ENCODE data around the gene TMEM98. TPM values are rescaled to one million over a fixed set of nuclear protein-coding genes. Genes with fewer than 3 reads are reported as not detected.
"Not testable (repeated sequence)": the region's sequence is repeated elsewhere in the genome, so short reads cannot be mapped to it uniquely, and the experiment has no call there.

Gene TMEM98
- total RNA-seq, 2 experiments from 2014 or later, result 0.35 to 1.2 TPM

DNA sequence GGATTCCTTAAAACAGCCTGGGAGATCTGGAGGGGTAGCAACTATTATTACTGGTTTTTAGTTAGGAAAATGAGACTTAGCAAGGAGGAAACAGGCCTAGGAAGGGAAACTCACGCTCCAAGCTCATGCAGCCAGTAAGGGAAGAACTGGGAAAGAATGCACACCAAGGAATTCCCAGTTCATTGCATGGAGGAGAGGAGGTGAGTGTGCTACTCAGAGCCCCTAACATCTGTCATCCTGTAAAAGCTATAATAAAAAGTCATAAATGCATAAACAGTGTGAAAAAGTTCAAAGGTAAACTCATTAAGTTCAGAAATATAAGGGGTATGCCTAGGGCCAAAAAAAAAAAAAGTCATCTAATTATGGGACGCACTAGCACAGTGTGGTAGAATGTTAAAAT, 25.9 kb downstream of the TMEM98 start:
- H3K4me1 Mint-ChIP-seq, result no peaks in the 10 kb centered on the region
- no peaks in the 10 kb centered on the region for H3K9me3 Mint-ChIP-seq (ENCODE audit: low read depth)
- H3K36me3 Mint-ChIP-seq, result no peaks in the 10 kb centered on the region
- DNase-seq (no peak), ATAC-seq (no peak)
- no peak overlapping the region for H3K27ac Mint-ChIP-seq
- CTCF ChIA-PET, result interaction anchor here (0.8 to 1.0 kb wide), 2 partner anchors 18 to 182 kb away, joined by 3 read pairs; no protein-coding TSS in a partner anchor
- no peak overlapping the region for H3K4me3 Mint-ChIP-seq
- peaks cover 51% of the 10 kb centered on the region for H3K27me3 Mint-ChIP-seq

GRCh38 chr17:32954477-32954876, 26.5 kb downstream of the TMEM98 start:
- H3K36me3 Mint-ChIP-seq, result no peaks in the 10 kb centered on the region
- peaks cover 47% of the 10 kb centered on the region for H3K27me3 Mint-ChIP-seq
- CTCF ChIA-PET, result interaction anchor here (0.8 to 1.0 kb wide), 2 partner anchors 18 to 183 kb away, joined by 3 read pairs; no protein-coding TSS in a partner anchor
- no peak overlapping the region for H3K4me3 Mint-ChIP-seq
- no peak overlapping the region for H3K27ac Mint-ChIP-seq
- DNase-seq, result no peak
- H3K4me1 Mint-ChIP-seq, result no peaks in the 10 kb centered on the region
- H3K9me3 Mint-ChIP-seq (ENCODE audit: low read depth), result no peaks in the 10 kb centered on the region
- ATAC-seq, result no peak

DNA sequence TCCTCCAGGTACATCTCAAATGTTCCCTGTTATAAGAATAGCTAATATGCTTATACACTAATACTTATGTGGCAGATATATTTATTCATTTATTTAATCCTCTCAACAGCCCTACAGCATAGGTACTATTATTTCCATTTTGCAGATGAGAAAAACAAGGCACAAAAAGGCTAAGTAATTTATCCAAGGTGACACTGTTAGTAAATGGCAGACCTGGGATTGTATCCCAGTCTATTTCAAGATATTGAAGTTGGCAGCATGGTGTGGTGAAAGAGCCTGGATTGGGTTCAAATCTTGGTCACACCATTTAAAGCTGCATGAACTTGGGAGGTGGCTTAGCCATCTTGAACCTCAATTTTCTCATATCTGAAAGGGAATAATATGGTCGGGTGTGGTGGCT, 27.2 kb downstream of the TMEM98 start:
- DNase-seq (no peak), ATAC-seq (no peak)
- Mint-ChIP-seq H3K9me3 (ENCODE audit: low read depth) (no peaks in the 10 kb centered on the region), H3K4me1 (no peaks in the 10 kb centered on the region), H3K36me3 (no peaks in the 10 kb centered on the region), H3K27ac (no peak overlapping the region), H3K4me3 (no peak overlapping the region), H3K27me3 (peaks cover 42% of the 10 kb centered on the region)
- CTCF ChIA-PET, result interaction anchor here (1.0 kb wide), 1 partner anchor 19 kb away, joined by 3 read pairs; no protein-coding TSS in a partner anchor

DNA sequence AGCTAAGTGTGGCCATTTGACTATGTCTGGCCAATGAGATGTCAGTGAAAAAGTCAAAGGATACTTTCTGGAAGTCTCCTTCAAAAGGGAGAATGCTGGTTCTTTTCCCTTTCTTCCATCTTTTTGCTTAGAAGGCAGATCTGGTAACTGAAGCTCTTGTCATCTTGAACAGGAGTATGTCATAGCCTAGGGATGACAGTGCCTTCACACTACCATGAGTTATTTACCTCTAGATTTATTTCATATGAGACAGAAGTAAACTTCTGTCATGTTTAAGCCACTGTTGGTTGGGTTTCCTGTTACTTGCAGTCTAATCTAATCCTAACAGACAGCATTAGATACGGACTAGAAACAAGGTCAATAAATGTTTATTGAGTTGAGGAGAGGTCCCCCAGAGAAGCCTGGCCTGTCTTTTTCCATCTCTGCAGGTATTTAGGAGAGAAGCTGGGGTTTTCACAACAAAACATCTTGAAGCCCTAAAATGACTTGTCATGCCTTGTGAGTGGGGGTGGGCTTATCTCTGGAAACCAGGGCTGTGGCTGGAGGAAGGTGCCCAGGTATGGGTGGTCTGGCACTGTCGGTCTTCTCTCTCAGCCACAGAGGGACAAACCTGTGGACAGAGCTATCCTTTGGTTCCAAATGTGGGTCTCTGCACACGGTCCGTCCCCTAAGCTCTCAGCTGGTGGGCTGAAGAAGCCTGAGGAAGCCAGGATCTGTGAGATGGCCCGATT, 28.5 kb downstream of the TMEM98 start:
- DNase-seq, result no peak
- H3K36me3 Mint-ChIP-seq, result no peaks in the 10 kb centered on the region
- H3K9me3 Mint-ChIP-seq (ENCODE audit: low read depth), result no peaks in the 10 kb centered on the region
- no peak overlapping the region for H3K4me3 Mint-ChIP-seq
- CTCF ChIA-PET, result interaction anchor here (1.5 kb wide), 1 partner anchor 20 kb away, joined by 4 read pairs; no protein-coding TSS in a partner anchor
- H3K27ac Mint-ChIP-seq, result no peak overlapping the region
- no peaks in the 10 kb centered on the region for H3K4me1 Mint-ChIP-seq
- peaks cover 44% of the 10 kb centered on the region for H3K27me3 Mint-ChIP-seq
- ATAC-seq, result no peak

DNA sequence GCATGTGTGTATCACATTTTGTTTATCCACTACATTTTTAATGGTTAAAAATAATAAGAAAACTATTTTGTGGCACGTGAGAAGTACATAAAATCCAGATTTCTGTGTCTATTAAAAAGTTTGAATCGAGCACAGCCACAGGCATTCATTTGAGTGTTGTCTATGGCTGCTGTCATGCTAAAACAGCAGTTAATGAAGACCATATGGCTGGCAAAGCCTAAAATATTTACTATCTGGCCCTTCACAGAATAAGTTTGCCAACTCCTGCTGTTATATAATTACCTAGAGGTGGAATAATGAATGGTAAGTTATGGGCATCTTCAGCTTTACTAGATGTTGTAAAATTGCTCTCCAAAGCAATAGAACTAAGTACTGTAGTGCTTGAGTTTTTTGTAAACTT, 30.5 kb downstream of the TMEM98 start:
- Mint-ChIP-seq H3K9me3 (ENCODE audit: low read depth) (no peaks in the 10 kb centered on the region), H3K4me1 (no peaks in the 10 kb centered on the region), H3K36me3 (no peaks in the 10 kb centered on the region), H3K4me3 (no peak overlapping the region), H3K27me3 (peaks cover 42% of the 10 kb centered on the region), H3K27ac (no peak overlapping the region)
- CTCF ChIA-PET, result interaction anchor here (3.0 kb wide), 1 partner anchor 40 kb away, joined by 9 read pairs; no protein-coding TSS in a partner anchor
- ATAC-seq, result no peak
- DNase-seq, result no peak

- DNase-seq (no peak), ATAC-seq (no peak)
- H3K9me3 Mint-ChIP-seq (ENCODE audit: low read depth), result no peaks in the 10 kb centered on the region
- H3K27ac Mint-ChIP-seq, result no peak overlapping the region
- CTCF ChIA-PET, result interaction anchor here (1.6 to 3.0 kb wide), 2 partner anchors 19 to 38 kb away, joined by 4 to 9 read pairs; no protein-coding TSS in a partner anchor
- no peak overlapping the region for H3K4me3 Mint-ChIP-seq
- H3K27me3 Mint-ChIP-seq, result peaks cover 39% of the 10 kb centered on the region
- H3K36me3 Mint-ChIP-seq, result peaks cover 2% of the 10 kb centered on the region
- H3K4me1 Mint-ChIP-seq, result peaks cover 9% of the 10 kb centered on the region
Measured at GRCh38 chr17:32960815-32961214, 32.9 kb downstream of the TMEM98 start.

DNA sequence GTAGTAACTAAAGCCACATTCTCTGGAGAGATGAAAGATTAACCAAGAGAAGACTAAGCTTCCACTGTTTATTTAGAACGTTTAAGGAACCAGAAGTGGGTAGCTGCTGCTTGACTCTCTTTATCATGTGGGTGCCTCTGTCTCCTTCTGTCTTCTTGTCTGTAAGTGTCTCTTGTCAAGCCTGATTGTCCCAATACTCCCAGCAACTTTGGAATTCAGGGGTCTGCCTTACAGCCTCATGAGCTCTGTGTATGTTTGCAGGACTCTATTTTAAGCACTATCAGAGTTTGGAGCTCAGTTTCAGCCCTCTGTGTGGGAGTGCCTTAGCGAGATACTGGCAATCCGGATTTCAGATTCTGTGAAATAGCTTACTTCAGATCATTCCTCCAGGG, 34.4 kb downstream of the TMEM98 start:
- Mint-ChIP-seq H3K9me3 (ENCODE audit: low read depth) (no peaks in the 10 kb centered on the region), H3K36me3 (peaks cover 2% of the 10 kb centered on the region), H3K27me3 (peaks cover 38% of the 10 kb centered on the region), H3K27ac (no peak overlapping the region), H3K4me1 (peaks cover 9% of the 10 kb centered on the region), H3K4me3 (no peak overlapping the region)
- CTCF ChIA-PET, result interaction anchor here (1.4 to 2.1 kb wide), 3 partner anchors 21 to 36 kb away, joined by 4 to 7 read pairs (median 5); no protein-coding TSS in a partner anchor
- ATAC-seq, result no peak
- no peak for DNase-seq

- ATAC-seq (no peak), DNase-seq (no peak)
- Mint-ChIP-seq H3K9me3 (ENCODE audit: low read depth) (no peaks in the 10 kb centered on the region), H3K4me1 (peaks cover 10% of the 10 kb centered on the region), H3K4me3 (no peak overlapping the region), H3K36me3 (peaks cover 4% of the 10 kb centered on the region), H3K27me3 (peaks cover 53% of the 10 kb centered on the region), H3K27ac (no peak overlapping the region)
- CTCF ChIA-PET, result no interaction called here
Measured at GRCh38 chr17:32964541-32964940, 36.6 kb downstream of the TMEM98 start.

DNA sequence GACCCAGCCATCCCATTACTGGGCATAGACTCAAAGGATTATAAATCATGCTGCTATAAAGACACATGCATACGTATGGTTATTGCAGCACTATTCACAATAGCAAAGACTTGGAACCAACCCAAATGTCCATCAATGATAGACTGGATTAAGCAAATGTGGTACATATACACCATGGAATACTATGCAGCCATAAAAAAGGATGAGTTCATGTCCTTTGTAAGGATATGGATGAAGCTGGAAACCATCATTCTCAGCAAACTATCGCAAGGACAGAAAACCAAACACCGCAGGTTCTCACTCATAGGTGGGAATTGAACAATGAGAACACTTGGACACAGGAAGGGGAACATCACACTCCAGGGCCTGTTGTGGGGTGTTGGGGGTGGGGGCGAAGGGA, 41.3 kb downstream of the TMEM98 start:
- H3K27me3 Mint-ChIP-seq, result peaks cover 40% of the 10 kb centered on the region
- CTCF ChIA-PET; DNase-seq; H3K27ac Mint-ChIP-seq; H3K36me3 Mint-ChIP-seq; ATAC-seq; H3K4me3 Mint-ChIP-seq; H3K9me3 Mint-ChIP-seq (ENCODE audit: low read depth): not testable (repeated sequence)
- peaks cover 24% of the 10 kb centered on the region for H3K4me1 Mint-ChIP-seq

DNA sequence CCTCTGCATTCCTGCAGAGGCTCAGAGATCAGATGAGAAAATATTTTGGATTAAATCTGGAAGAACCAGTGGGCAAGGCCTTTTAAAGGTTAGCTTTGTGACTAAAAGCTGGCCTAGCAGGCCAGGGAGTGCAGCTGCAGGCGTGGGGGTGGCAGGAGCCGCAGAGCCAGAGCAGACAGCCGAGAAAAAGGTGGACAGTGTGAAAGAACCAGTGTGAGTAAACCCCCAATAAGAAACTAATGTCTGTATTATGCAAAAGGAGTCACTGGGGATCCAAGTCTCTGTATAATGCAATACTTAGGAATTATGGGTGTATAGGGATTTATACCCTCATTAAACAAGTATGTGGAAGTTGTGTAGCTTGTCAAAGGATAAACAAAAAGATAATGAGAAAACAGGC, 42.3 kb downstream of the TMEM98 start:
- CTCF ChIA-PET, result interaction anchor here (1.6 kb wide), 1 partner anchor 29 kb away, joined by 3 read pairs; no protein-coding TSS in a partner anchor
- no peak overlapping the region for H3K27ac Mint-ChIP-seq
- peaks cover 5% of the 10 kb centered on the region for H3K36me3 Mint-ChIP-seq
- DNase-seq, result no peak
- no peak overlapping the region for H3K4me3 Mint-ChIP-seq
- H3K9me3 Mint-ChIP-seq (ENCODE audit: low read depth), result no peaks in the 10 kb centered on the region
- H3K4me1 Mint-ChIP-seq, result peaks cover 22% of the 10 kb centered on the region
- no peak for ATAC-seq
- peaks cover 30% of the 10 kb centered on the region for H3K27me3 Mint-ChIP-seq

DNA sequence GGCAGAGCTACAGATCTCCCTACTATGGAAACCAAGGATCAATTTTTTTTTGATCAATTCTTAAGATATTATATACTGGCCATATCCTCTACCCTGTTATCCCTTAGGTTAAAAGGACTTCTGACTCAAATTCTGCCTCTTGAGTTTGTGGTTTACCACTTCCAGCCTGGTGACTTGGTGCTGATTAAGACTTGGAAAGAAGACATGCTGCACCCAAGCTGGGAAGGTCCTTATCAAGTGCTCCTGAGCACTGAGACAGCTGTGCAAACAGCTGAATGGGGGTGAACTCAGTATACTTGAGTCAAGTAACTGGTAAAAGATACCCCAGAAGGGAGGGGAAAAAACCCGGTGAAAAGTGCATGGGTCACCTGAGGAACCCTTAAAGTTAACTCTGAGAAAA, 43.2 kb downstream of the TMEM98 start:
- Mint-ChIP-seq H3K27me3 (peaks cover 24% of the 10 kb centered on the region), H3K4me1 (peaks cover 22% of the 10 kb centered on the region), H3K4me3 (no peak overlapping the region), H3K9me3 (ENCODE audit: low read depth) (no peaks in the 10 kb centered on the region), H3K36me3 (peaks cover 3% of the 10 kb centered on the region), H3K27ac (peak overlapping the region; percentile 59)
- ATAC-seq (peak; percentile 91), DNase-seq (peak; percentile 83)
- CTCF ChIA-PET, result interaction anchor here (0.8 to 1.7 kb wide), 4 partner anchors 28 to 188 kb away, joined by 3 to 9 read pairs (median 4); partner anchors contain the start of gene MYO1D

DNA sequence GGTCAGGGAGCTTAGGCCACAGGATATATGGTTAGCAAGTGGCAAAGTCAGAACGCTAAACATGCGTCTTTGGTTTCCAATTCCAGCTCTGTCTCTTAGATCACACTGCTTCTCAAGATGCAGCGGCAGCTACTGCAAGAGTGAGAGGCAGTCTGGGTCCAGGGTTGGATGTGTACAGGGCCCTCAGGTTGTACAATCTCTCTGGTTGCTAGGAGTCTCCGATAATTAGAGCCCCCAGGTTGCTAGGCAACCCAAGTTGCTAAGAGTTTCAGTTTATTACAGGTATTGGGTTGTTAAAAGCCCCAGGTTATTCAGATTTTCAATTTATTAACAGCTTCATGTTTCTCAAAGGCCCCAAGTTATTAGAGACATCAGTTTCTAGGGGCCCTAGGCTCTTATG, 48.2 kb downstream of the TMEM98 start:
- peaks cover under 1% of the 10 kb centered on the region for H3K36me3 Mint-ChIP-seq

DNA sequence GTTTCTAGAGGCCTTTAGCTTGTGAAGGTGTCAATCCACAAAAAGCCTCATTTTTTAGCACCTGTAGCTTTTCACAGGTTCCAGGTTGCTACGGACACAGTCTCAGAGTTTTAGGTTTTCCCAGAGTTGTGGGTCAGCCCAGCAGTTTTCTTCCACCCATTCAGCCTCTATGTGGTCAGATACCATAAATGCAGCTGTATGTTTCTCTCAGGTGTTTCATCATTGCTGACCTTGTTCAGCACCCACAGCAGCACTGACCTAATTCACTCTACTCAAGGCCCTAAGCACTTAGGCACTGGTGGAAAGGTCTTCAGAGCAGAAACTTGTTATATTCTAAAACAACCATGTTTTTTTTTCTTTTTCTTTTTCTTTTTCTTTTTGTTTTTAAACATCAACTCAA, 48.7 kb downstream of the TMEM98 start:
- H3K4me1 Mint-ChIP-seq, result peaks cover 3% of the 10 kb centered on the region
- DNase-seq, result no peak
- no peak overlapping the region for H3K27ac Mint-ChIP-seq
- ATAC-seq, result no peak
- H3K27me3 Mint-ChIP-seq, result peaks cover 14% of the 10 kb centered on the region
- no peak overlapping the region for H3K4me3 Mint-ChIP-seq
- H3K9me3 Mint-ChIP-seq (ENCODE audit: low read depth), result no peaks in the 10 kb centered on the region
- H3K36me3 Mint-ChIP-seq, result no peaks in the 10 kb centered on the region
- CTCF ChIA-PET, result interaction anchor here (1.1 kb wide), 1 partner anchor 23 kb away, joined by 3 read pairs; no protein-coding TSS in a partner anchor

More for the DNA sequence above, 48.2 kb downstream of the TMEM98 start:
- peaks cover 8% of the 10 kb centered on the region for H3K4me1 Mint-ChIP-seq
- no peak for DNase-seq
- H3K9me3 Mint-ChIP-seq (ENCODE audit: low read depth), result no peaks in the 10 kb centered on the region
- ATAC-seq, result no peak
- CTCF ChIA-PET, result interaction anchor here (1.1 kb wide), 1 partner anchor 23 kb away, joined by 3 read pairs; no protein-coding TSS in a partner anchor
- no peak overlapping the region for H3K4me3 Mint-ChIP-seq
- H3K27me3 Mint-ChIP-seq, result peaks cover 14% of the 10 kb centered on the region
- no peak overlapping the region for H3K27ac Mint-ChIP-seq

GRCh38 chr17:32980230-32980629, 52.3 kb downstream of the TMEM98 start:
- ATAC-seq (no peak), DNase-seq (no peak)
- Mint-ChIP-seq H3K4me1 (no peaks in the 10 kb centered on the region), H3K9me3 (ENCODE audit: low read depth) (peaks cover 5% of the 10 kb centered on the region), H3K4me3 (no peak overlapping the region), H3K27me3 (peaks cover 22% of the 10 kb centered on the region), H3K27ac (no peak overlapping the region), H3K36me3 (no peaks in the 10 kb centered on the region)
- CTCF ChIA-PET, result interaction anchor here (1.9 kb wide), 1 partner anchor 18 kb away, joined by 6 read pairs; no protein-coding TSS in a partner anchor

Measured in activated CD8-positive, alpha-beta memory T cell treated with anti-CD3 and anti-CD28 coated beads, Interleukin-2, amount 10 ng/mL, durations not matched to agents 7 days and 5 days (primary cell).